ENCODE measurements around the gene ADARB2.

DNA sequence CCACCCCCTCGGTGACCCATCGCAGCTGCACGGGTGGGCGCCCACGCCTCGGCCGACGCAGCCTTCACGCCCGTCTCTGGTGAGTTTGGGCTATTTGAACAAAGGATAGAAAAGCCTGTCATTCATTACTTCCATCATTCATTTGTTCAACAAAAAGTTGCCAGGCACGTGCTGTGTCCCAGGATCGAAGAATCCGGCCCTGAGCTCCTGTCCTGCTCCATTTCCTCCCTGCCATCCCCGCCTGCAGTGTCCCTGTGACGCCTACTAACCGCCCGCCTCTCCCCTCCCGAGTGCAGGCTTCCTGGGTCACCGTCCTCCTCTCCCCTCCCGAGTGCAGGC, 341.1 kb downstream of the ADARB2 start:
- TF ChIP-seq POLR2A (IDR thresholded peaks at IDR 0.05; ENCODE audit: low read depth) = no peak
- TF ChIP-seq, protein P1, sequence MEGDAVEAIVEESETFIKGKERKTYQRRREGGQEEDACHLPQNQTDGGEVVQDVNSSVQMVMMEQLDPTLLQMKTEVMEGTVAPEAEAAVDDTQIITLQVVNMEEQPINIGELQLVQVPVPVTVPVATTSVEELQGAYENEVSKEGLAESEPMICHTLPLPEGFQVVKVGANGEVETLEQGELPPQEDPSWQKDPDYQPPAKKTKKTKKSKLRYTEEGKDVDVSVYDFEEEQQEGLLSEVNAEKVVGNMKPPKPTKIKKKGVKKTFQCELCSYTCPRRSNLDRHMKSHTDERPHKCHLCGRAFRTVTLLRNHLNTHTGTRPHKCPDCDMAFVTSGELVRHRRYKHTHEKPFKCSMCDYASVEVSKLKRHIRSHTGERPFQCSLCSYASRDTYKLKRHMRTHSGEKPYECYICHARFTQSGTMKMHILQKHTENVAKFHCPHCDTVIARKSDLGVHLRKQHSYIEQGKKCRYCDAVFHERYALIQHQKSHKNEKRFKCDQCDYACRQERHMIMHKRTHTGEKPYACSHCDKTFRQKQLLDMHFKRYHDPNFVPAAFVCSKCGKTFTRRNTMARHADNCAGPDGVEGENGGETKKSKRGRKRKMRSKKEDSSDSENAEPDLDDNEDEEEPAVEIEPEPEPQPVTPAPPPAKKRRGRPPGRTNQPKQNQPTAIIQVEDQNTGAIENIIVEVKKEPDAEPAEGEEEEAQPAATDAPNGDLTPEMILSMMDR (IDR thresholded peaks at IDR 0.05) = no peak

All from esophagus muscularis mucosa (tissue), 3 donors.